Measurements from ENCODE around the gene MAN1C1. TPM values are rescaled to one million over a fixed set of nuclear protein-coding genes. Genes with fewer than 3 reads are reported as not detected.

MAN1C1 gene
- total RNA-seq, 1 experiment from 2014 or later: 1.2 TPM

DNA sequence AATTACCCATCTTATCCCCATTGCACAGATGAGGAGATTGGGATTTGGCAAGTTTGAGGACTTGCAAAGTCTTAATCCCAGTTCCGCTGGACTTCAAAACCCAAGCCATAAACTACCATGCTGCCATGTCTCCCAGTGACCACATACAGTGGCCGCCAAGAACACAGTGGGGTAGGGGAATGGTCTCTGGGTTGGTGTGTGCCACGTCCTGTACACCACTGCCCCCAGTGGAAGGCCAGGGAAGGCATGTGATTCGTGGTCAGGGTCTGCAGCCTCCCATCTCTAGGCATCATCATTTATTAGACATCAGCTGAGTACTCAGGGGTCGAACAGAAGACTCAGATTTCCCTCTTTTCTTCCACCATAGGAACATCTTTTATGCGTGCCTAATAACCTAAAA lies 76.0 kb downstream of the MAN1C1 start:
- POLR2A ChIA-PET: interaction anchor here (0.8 kb wide), 1 partner anchor 16 kb away, joined by 3 read pairs; no protein-coding TSS in a partner anchor
- Histone ChIP-seq H3K27ac (ENCODE audit: low read depth, low read length) (no peak overlapping the region), H3K9me2 (ENCODE audit: insufficient read depth) (no peaks in the 10 kb centered on the region), H3K9ac (ENCODE audit: low read length) (no peak overlapping the region), H3K4me2 (ENCODE audit: low read length) (no peak overlapping the region), H2AFZ (ENCODE audit: low read depth, low read length, poor library complexity, severe bottlenecking) (no peak overlapping the region), H4K20me1 (ENCODE audit: insufficient read depth) (no peaks in the 10 kb centered on the region), H3K9me3 (ENCODE audit: control insufficient read depth in 1 of 2, insufficient read depth in 1 of 2, low read depth in 1 of 2, low read length in 2 of 2) (no peaks in the 10 kb centered on the region), H3K36me3 (ENCODE audit: control insufficient read depth in 1 of 2, insufficient read depth in 2 of 2, low read length in 2 of 2) (no peaks in the 10 kb centered on the region), H3K4me1 (ENCODE audit: control insufficient read depth in 1 of 2, insufficient read depth in 2 of 2, low read length in 2 of 2) (peaks cover 3 to 14% of the 10 kb centered on the region in 2 experiments; a peak in 3 of 4 replicates), H3K79me2 (ENCODE audit: insufficient read depth, low read length) (no peaks in the 10 kb centered on the region), H3K27me3 (ENCODE audit: insufficient read depth, low read length) (no peaks in the 10 kb centered on the region), H3K4me3 (replicated peaks in 1 of 2; ENCODE audit: low read depth in 1 of 2, low read length in 2 of 2) (no peak overlapping the region)
- peak; percentile 63 for TF ChIP-seq RAD21 (IDR thresholded peaks at IDR 0.05; ENCODE audit: low read depth)
- TF ChIP-seq, protein P1, sequence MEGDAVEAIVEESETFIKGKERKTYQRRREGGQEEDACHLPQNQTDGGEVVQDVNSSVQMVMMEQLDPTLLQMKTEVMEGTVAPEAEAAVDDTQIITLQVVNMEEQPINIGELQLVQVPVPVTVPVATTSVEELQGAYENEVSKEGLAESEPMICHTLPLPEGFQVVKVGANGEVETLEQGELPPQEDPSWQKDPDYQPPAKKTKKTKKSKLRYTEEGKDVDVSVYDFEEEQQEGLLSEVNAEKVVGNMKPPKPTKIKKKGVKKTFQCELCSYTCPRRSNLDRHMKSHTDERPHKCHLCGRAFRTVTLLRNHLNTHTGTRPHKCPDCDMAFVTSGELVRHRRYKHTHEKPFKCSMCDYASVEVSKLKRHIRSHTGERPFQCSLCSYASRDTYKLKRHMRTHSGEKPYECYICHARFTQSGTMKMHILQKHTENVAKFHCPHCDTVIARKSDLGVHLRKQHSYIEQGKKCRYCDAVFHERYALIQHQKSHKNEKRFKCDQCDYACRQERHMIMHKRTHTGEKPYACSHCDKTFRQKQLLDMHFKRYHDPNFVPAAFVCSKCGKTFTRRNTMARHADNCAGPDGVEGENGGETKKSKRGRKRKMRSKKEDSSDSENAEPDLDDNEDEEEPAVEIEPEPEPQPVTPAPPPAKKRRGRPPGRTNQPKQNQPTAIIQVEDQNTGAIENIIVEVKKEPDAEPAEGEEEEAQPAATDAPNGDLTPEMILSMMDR (IDR thresholded peaks at IDR 0.05 in 2 of 3, conservative IDR thresholded peaks at IDR 0.05 in 1 of 3; ENCODE audit: borderline replicate concordance in 1 of 3, insufficient read depth in 1 of 3, low read depth in 2 of 3, low read length in 2 of 3): peak; percentile 40 to 79 (median 75); a peak in 5 of 6 replicates
- TF ChIP-seq EZH2phosphoT487 (IDR thresholded peaks at IDR 0.05; ENCODE audit: borderline replicate concordance): no peak
- CTCF ChIA-PET: interaction anchor here (1.0 kb wide), 1 partner anchor 172 kb away, joined by 3 read pairs; no protein-coding TSS in a partner anchor
- RAD21 ChIA-PET (ENCODE audit: low non-redundant PET in 1 of 2, low total read pairs in 2 of 2, uncharacterized antibody in 2 of 2, unreplicated experiment in 2 of 2): no interaction called here
- intact Hi-C loops (cut with micrococcal nuclease): no loop called here
- ATAC-seq (peak; percentile 87), DNase-seq (ENCODE audit: low read depth, low spot score) (no peak)
- no TSS peak for BruUV-seq (replicated peaks)

DNA sequence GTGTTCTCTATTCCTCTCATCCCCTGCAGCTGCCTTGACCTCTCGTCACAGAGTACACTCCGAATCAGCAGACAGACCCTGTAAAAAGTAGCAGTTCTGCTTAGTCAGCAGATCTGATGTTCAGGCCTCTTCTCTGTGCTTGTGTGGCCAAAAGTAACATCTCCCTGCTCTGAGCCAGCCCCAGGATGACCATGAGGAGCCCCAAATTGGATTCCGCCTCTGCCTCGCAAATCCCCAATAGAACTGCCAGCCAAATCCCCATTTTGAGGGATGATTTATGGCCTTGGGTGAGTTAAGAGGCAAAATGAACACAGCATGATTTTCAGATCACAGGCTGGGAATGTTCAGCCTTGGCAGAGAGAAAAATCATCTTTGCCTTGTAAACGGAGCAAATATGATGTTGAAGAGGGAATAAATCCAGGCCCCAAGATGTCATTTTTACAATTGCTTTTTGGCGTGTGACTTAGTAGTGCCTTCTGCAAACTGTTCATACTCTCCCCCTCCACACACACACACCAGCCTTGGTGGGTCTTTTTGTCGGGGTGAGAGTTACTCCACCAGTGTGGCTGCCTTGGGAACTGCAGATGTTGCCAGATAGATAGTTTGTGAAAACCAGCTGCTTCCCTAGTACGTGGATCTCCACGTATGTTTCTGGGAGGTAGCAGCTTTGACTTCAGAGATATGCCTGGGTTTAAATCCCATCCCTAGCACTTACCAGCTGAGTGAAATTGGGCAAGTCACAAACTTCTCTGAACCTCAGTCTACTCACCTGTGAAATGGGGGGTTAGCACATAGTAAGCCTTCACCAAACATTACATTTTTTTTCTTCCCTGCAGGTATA lies 77.8 kb downstream of the MAN1C1 start:
- no peak for ATAC-seq
- Histone ChIP-seq H3K4me3 (replicated peaks in 1 of 2; ENCODE audit: low read depth in 1 of 2, low read length in 2 of 2) (no peak overlapping the region), H3K36me3 (ENCODE audit: control insufficient read depth in 1 of 2, insufficient read depth in 2 of 2, low read length in 2 of 2) (no peaks in the 10 kb centered on the region), H3K9me3 (ENCODE audit: control insufficient read depth in 1 of 2, insufficient read depth in 1 of 2, low read depth in 1 of 2, low read length in 2 of 2) (no peaks in the 10 kb centered on the region), H3K4me2 (ENCODE audit: low read length) (no peak overlapping the region), H3K27ac (ENCODE audit: low read depth, low read length) (no peak overlapping the region), H3K79me2 (ENCODE audit: insufficient read depth, low read length) (no peaks in the 10 kb centered on the region), H4K20me1 (ENCODE audit: insufficient read depth) (no peaks in the 10 kb centered on the region), H3K4me1 (ENCODE audit: control insufficient read depth in 1 of 2, insufficient read depth in 2 of 2, low read length in 2 of 2) (peaks cover 3 to 14% of the 10 kb centered on the region in 2 experiments; a peak in 3 of 4 replicates), H3K27me3 (ENCODE audit: insufficient read depth, low read length) (no peaks in the 10 kb centered on the region), H3K9ac (ENCODE audit: low read length) (no peak overlapping the region), H3K9me2 (ENCODE audit: insufficient read depth) (no peaks in the 10 kb centered on the region), H2AFZ (ENCODE audit: low read depth, low read length, poor library complexity, severe bottlenecking) (no peak overlapping the region)
- DNase-seq (ENCODE audit: low read depth, low spot score): no peak
- ChIA-PET CTCF (interaction anchor here (0.7 to 1.1 kb wide), 3 partner anchors 11 to 191 kb away, joined by 3 to 4 read pairs (median 3); no protein-coding TSS in a partner anchor), RAD21 (ENCODE audit: low non-redundant PET in 1 of 2, low total read pairs in 2 of 2, uncharacterized antibody in 2 of 2, unreplicated experiment in 2 of 2) (no interaction called here), POLR2A (no interaction called here)
- TF ChIP-seq ELF1 (IDR thresholded peaks at IDR 0.05; ENCODE audit: borderline replicate concordance, low read depth) (no peak), RAD21 (IDR thresholded peaks at IDR 0.05; ENCODE audit: low read depth) (no peak), TCF7L2 (IDR thresholded peaks at IDR 0.05; ENCODE audit: borderline replicate concordance, extremely low read depth, insufficient read depth, insufficient read length) (no peak), YY1 (IDR thresholded peaks at IDR 0.05; ENCODE audit: extremely low read depth, insufficient replicate concordance, low read depth, low read length) (no peak), MAX (IDR thresholded peaks at IDR 0.05) (no peak), SP1 (IDR thresholded peaks at IDR 0.05; ENCODE audit: low read depth) (no peak)
- TF ChIP-seq, protein P2, sequence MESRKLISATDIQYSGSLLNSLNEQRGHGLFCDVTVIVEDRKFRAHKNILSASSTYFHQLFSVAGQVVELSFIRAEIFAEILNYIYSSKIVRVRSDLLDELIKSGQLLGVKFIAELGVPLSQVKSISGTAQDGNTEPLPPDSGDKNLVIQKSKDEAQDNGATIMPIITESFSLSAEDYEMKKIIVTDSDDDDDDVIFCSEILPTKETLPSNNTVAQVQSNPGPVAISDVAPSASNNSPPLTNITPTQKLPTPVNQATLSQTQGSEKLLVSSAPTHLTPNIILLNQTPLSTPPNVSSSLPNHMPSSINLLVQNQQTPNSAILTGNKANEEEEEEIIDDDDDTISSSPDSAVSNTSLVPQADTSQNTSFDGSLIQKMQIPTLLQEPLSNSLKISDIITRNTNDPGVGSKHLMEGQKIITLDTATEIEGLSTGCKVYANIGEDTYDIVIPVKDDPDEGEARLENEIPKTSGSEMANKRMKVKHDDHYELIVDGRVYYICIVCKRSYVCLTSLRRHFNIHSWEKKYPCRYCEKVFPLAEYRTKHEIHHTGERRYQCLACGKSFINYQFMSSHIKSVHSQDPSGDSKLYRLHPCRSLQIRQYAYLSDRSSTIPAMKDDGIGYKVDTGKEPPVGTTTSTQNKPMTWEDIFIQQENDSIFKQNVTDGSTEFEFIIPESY (IDR thresholded peaks at IDR 0.05; ENCODE audit: extremely low read depth, insufficient replicate concordance, low read length): no peak
- no TSS peak for BruUV-seq (replicated peaks)
- intact Hi-C loops (cut with micrococcal nuclease): no loop called here

Measured in HCT116 (cell line).